Smooth muscle cell (in vitro differentiated cells): ENCODE results near the gene RYR2. TPM values are rescaled to one million over a fixed set of nuclear protein-coding genes. Genes with fewer than 3 reads are reported as not detected.

Experiments
- DNase-seq: peaks from one replicate; lab custom pipeline; 2025; ENCODE audit not compliant: unreplicated experiment; lab: John Stamatoyannopoulos, UW
- H2AFZ ChIP-seq: fragments of 200-600 bp; sonication (generic); 2 replicates; pipeline ENCODE4 v1.6.0; 2016; ENCODE audit warnings: antibody characterized with exemption, low read depth, mild to moderate bottlenecking
- H3F3A ChIP-seq: fragments of 200-600 bp; sonication (generic); 2 replicates; pipeline ENCODE4 v1.6.0; 2017; ENCODE audit warnings: antibody characterized with exemption, low read depth
- H3K27ac ChIP-seq: fragments of 200-600 bp; sonication (generic); 2 replicates; pipeline ENCODE4 v1.5.1; 2016; ENCODE audit warnings: low read depth, mild to moderate bottlenecking
- H3K27me3 ChIP-seq: fragments of 200-600 bp; sonication (generic); 2 replicates; pipeline ENCODE4 v1.6.1; 2016; ENCODE audit warnings: low read depth, mild to moderate bottlenecking
- H3K36me3 ChIP-seq: fragments of 200-600 bp; sonication (generic); 2 replicates; pipeline ENCODE4 v1.5.1; 2016; ENCODE audit warnings: low read depth
- H3K4me1 ChIP-seq: fragments of 200-600 bp; sonication (generic); 2 replicates; pipeline ENCODE4 v1.5.1; 2016; ENCODE audit warnings: low read depth
- H3K4me2 ChIP-seq: fragments of 200-600 bp; sonication (generic); 2 replicates; pipeline ENCODE4 v1.6.0; 2016; ENCODE audit warnings: mild to moderate bottlenecking
- H3K4me3 ChIP-seq: fragments of 200-600 bp; sonication (generic); 2 replicates; pipeline ENCODE4 v1.5.1; 2016; ENCODE audit warnings: mild to moderate bottlenecking
- H3K79me2 ChIP-seq: fragments of 200-600 bp; sonication (generic); 2 replicates; pipeline ENCODE4 v1.6.0; 2016; ENCODE audit warnings: low read depth, mild to moderate bottlenecking
- H3K9ac ChIP-seq: fragments of 200-600 bp; sonication (generic); 2 replicates; pipeline ENCODE4 v1.6.0; 2016; ENCODE audit warnings: low read depth
- H3K9me3 ChIP-seq: fragments of 200-600 bp; sonication (generic); replicated peaks from 2 replicates; pipeline ENCODE4 v1.5.1; 2016; ENCODE audit warnings: low read depth
- H4K20me1 ChIP-seq: fragments of 200-600 bp; sonication (generic); 2 replicates; pipeline ENCODE4 v1.6.0; 2016; ENCODE audit warnings: low read depth
- CTCF ChIP-seq: fragments of 200-600 bp; sonication (generic); IDR thresholded peaks from 2 replicates; pipeline ENCODE4 v1.5.1; 2017; ENCODE audit warnings: borderline replicate concordance, mild to moderate bottlenecking, antibody characterized with exemption; ENCODE audit not compliant: insufficient read depth, poor library complexity, severe bottlenecking
- WGBS: methylation state at CpG from one replicate; pipeline ENCODE4 v1.1.7; 2016; ENCODE audit warnings: low lambda C conversion rate; 5-methylcytosine and 5-hydroxymethylcytosine counted together
- polyA plus RNA-seq: library from polyadenylated mRNA; unstranded; fragments of >200 nt; fragmentation: Nextera tagmentation; extraction: Ambion mirVana; gene quantifications from 2 replicates; pipeline ENCODE4 v1.2.1, GENCODE V29; 2016
- total RNA-seq: library from RNA; depleted of rRNA; stranded (reverse); fragments of >200 nt; gene quantifications from 2 replicates; pipeline ENCODE4 v1.2.3, GENCODE V29; 2014

RYR2 gene
- total and polyA plus RNA-seq, 2 experiments from 2014 or later, result 0.09 TPM; not detected in 1

DNA sequence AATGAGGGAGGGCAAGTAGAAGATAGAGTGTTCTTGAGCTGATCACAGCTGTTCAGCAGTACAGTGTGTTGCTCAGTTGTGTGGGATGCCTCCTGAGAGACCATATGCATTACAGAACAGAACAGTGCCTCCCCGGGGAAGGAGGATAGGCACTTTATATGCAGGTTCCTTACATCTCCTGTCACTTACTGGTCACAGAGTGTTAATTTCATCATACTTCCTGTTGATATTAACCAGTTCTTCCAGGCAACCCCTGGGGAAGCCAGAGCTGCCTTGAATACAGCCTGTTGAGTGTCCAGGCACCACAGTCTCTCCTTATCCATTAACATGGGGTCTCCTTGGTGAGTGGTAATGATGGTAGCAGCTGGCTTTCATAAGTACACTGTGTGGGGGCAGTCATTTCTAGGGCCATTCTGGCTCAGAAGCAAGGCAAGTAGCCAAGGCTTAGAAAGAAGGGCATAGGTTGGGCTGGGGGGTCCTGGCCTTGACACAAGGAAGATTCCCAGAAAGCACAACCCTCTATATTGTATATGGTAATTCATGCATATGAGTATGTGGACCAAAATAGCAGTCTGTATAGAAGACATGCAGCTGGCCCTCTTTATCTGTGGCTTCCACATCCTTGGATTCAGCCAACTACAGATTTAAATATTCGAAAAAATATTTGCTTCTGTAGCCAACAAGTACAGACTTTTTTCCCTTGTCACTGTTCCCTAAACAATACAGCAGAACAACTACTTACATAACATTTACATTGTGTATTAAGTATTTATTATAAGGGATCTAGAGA is 706.4 kb downstream of the RYR2 start:
- Histone ChIP-seq H3F3A (no peaks in the 10 kb centered on the region), H3K36me3 (no peaks in the 10 kb centered on the region), H3K4me2 (no peak overlapping the region), H3K79me2 (no peaks in the 10 kb centered on the region), H3K27me3 (no peaks in the 10 kb centered on the region), H4K20me1 (no peaks in the 10 kb centered on the region), H3K9ac (no peak overlapping the region), H3K27ac (no peak overlapping the region), H3K9me3 (no peaks in the 10 kb centered on the region), H3K4me3 (no peak overlapping the region), H3K4me1 (no peaks in the 10 kb centered on the region), H2AFZ (no peak overlapping the region)
- WGBS, result 89% methylated on average over 2 of the region's 2 CpGs
- no peak for DNase-seq
- TF ChIP-seq CTCF, result no peak

- no peaks in the 10 kb centered on the region for H3K4me1 ChIP-seq
- 83% methylated on average over 1 of the region's 1 CpG for WGBS
- no peak overlapping the region for H3K4me2 ChIP-seq
- no peak for DNase-seq
- TF ChIP-seq CTCF, result no peak
- H4K20me1 ChIP-seq, result no peaks in the 10 kb centered on the region
- H3F3A ChIP-seq, result no peaks in the 10 kb centered on the region
- no peaks in the 10 kb centered on the region for H3K79me2 ChIP-seq
- H3K36me3 ChIP-seq, result no peaks in the 10 kb centered on the region
- H3K27ac ChIP-seq, result no peak overlapping the region
- H3K4me3 ChIP-seq, result no peak overlapping the region
- H3K9me3 ChIP-seq, result no peaks in the 10 kb centered on the region
- H3K9ac ChIP-seq, result no peak overlapping the region
- H2AFZ ChIP-seq, result no peak overlapping the region
- no peaks in the 10 kb centered on the region for H3K27me3 ChIP-seq
These were observed 707.1 kb downstream of the RYR2 start for GRCh38 chr1:237749122-237749521.

- no peak overlapping the region for H2AFZ ChIP-seq
- 98% methylated on average over 2 of the region's 2 CpGs for whole genome bisulfite sequencing
- TF ChIP-seq CTCF, result no peak
- no peaks in the 10 kb centered on the region for H3K36me3 ChIP-seq
- no peaks in the 10 kb centered on the region for H3F3A ChIP-seq
- no peaks in the 10 kb centered on the region for H4K20me1 ChIP-seq
- H3K9ac ChIP-seq, result no peak overlapping the region
- DNase-seq, result no peak
- no peaks in the 10 kb centered on the region for H3K4me1 ChIP-seq
- no peaks in the 10 kb centered on the region for H3K27me3 ChIP-seq
- H3K4me3 ChIP-seq, result no peak overlapping the region
- H3K9me3 ChIP-seq, result no peaks in the 10 kb centered on the region
- H3K79me2 ChIP-seq, result no peaks in the 10 kb centered on the region
- no peak overlapping the region for H3K27ac ChIP-seq
- no peak overlapping the region for H3K4me2 ChIP-seq
These were observed 709.1 kb downstream of the RYR2 start for GRCh38 chr1:237751090-237751489.

DNA sequence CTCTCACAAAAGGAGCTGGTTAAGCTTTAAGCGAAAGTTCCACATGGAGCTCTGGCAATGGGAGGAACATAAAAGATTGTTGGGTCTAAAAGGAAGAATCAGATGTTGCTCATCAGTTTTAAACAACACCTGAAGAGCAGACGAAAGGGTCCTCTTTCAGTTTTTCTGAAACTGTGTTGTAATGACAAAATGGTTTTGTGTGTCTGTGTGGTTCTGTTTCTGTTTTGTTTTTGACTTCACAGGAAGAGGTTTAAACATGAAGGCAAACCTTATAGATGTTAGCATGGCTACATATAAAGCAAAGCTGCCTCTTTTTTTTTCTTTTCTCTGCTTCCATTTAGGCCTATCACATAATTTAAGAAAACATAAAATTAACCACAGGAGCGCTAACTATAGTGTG is 712.6 kb downstream of the RYR2 start:
- Histone ChIP-seq H3K27me3 (no peaks in the 10 kb centered on the region), H2AFZ (no peak overlapping the region), H4K20me1 (no peaks in the 10 kb centered on the region), H3K4me3 (no peak overlapping the region), H3K27ac (no peak overlapping the region), H3K9ac (no peak overlapping the region), H3K4me2 (no peak overlapping the region), H3F3A (no peaks in the 10 kb centered on the region), H3K9me3 (no peaks in the 10 kb centered on the region), H3K4me1 (no peaks in the 10 kb centered on the region), H3K79me2 (no peaks in the 10 kb centered on the region), H3K36me3 (no peaks in the 10 kb centered on the region)
- no peak for DNase-seq
- WGBS, result 89% methylated on average over 3 of the region's 3 CpGs
- no peak for TF ChIP-seq CTCF
